HCT116 (cell line): Measurements from ENCODE around the gene PMEPA1. TPM values are rescaled to one million over a fixed set of nuclear protein-coding genes. Genes with fewer than 3 reads are reported as not detected.

ENCODE experiments used
- ATAC-seq: fragments of 200-7000 bp; cut with Tn5 transposase; 2 replicates; pipeline ENCODE4 v1.9.1; 2020; ENCODE audit warnings: mild to moderate bottlenecking, moderate library complexity
- BruUV-seq: library from RNA; stranded (reverse); fragments of 400-500 nt; replicated peaks from 2 replicates; lab custom pipeline; 2021; lab: Mats Ljungman, UMichigan
- CTCF ChIA-PET: fragments of 300-600 bp; sonication (Branson Sonifier 250); formaldehyde crosslinking; loops from one replicate; lab custom pipeline; 2021; ENCODE audit warnings: antibody characterized with exemption; lab: Charles Lee
- POLR2A ChIA-PET: fragments of 300-600, 350-600 bp; sonication (Branson Sonifier 250); formaldehyde crosslinking; loops from one replicate; lab custom pipeline; 2021; ENCODE audit warnings: antibody characterized with exemption; lab: Charles Lee
- RAD21 ChIA-PET, 2 experiments: fragments of 300-600 bp; sonication (Branson Sonifier 250); formaldehyde crosslinking; loops; one replicate each; lab custom pipeline; 2023; ENCODE audit warnings: low total read pairs in 2 of 2; ENCODE audit not compliant: uncharacterized antibody in 2 of 2, unreplicated experiment in 2 of 2, low non-redundant PET in 1 of 2; lab: Charles Lee
- DNase-seq: peaks from one replicate; pipeline ENCODE4 v3.0.0-alpha.2; 2010; ENCODE audit warnings: low read depth, low spot score
- H2AFZ ChIP-seq: fragments of 200-600 bp; shearing (Covaris generic), sonication (generic); 2 replicates; pipeline ENCODE4 v1.6.1; 2017; ENCODE audit warnings: low read depth, mixed run types, mixed read lengths, antibody characterized with exemption, low read length; ENCODE audit not compliant: poor library complexity, severe bottlenecking
- H3K27ac ChIP-seq: 2 replicates; pipeline ENCODE4 v1.5.1; 2012; ENCODE audit warnings: low read depth, low read length
- H3K27me3 ChIP-seq: fragments of 200-600 bp; sonication (generic); 2 replicates; pipeline ENCODE4 v1.6.1; 2016; ENCODE audit warnings: mixed run types, low read length, mixed read lengths; ENCODE audit not compliant: insufficient read depth
- H3K36me3 ChIP-seq, 2 experiments: fragments of 200-500 bp in 1 of 2; fragments of 200-600 bp in 1 of 2; sonication (Bioruptor generic) in 1 of 2; sonication (generic) in 1 of 2; 2 replicates each; pipeline versions ENCODE4 v1.5.1 to v1.6.1; 2014 to 2016; ENCODE audit warnings: low read length in 2 of 2, inconsistent platforms in 1 of 2, mixed read lengths in 1 of 2, mixed run types in 1 of 2; ENCODE audit not compliant: insufficient read depth in 2 of 2, control insufficient read depth in 1 of 2
- H3K4me1 ChIP-seq, 2 experiments: fragments of 200-600 bp in 1 of 2; sonication (generic) in 1 of 2; 2 replicates each; pipeline versions ENCODE4 v1.5.1 to v1.6.1; 2012 to 2017; ENCODE audit warnings: low read length in 2 of 2, inconsistent platforms in 1 of 2, mild to moderate bottlenecking in 1 of 2, mixed read lengths in 1 of 2, mixed run types in 1 of 2, moderate library complexity in 1 of 2; ENCODE audit not compliant: insufficient read depth in 2 of 2, control insufficient read depth in 1 of 2
- H3K4me2 ChIP-seq: fragments of 200-600 bp; sonication (generic); 2 replicates; pipeline ENCODE4 v1.6.1; 2017; ENCODE audit warnings: mixed run types, low read length, mixed read lengths
- H3K4me3 ChIP-seq, 2 experiments: fragments of 200-600 bp in 1 of 2; sonication (generic) in 1 of 2; replicated peaks in 1 of 2; 2 replicates each; pipeline ENCODE4 v1.5.1; 2011 to 2016; ENCODE audit warnings: low read length in 2 of 2, control low read depth in 1 of 2, low read depth in 1 of 2, mild to moderate bottlenecking in 1 of 2, mixed read lengths in 1 of 2, mixed run types in 1 of 2
- H3K79me2 ChIP-seq: fragments of 200-600 bp; sonication (generic); 2 replicates; pipeline ENCODE4 v1.6.1; 2017; ENCODE audit warnings: mild to moderate bottlenecking, mixed run types, low read length, moderate library complexity, mixed read lengths; ENCODE audit not compliant: insufficient read depth
- H3K9ac ChIP-seq: fragments of 200-600 bp; sonication (generic); 2 replicates; pipeline ENCODE4 v1.6.1; 2016; ENCODE audit warnings: low read length, mixed read lengths
- H3K9me2 ChIP-seq: fragments of 200-600 bp; sonication (generic), shearing (Covaris generic); 2 replicates; pipeline ENCODE4 v1.6.1; 2017; ENCODE audit warnings: mixed run types, mild to moderate bottlenecking, moderate library complexity; ENCODE audit not compliant: insufficient read depth
- H3K9me3 ChIP-seq, 2 experiments: fragments of 200-500 bp in 1 of 2; fragments of 200-600 bp in 1 of 2; sonication (Bioruptor generic) in 1 of 2; sonication (generic) in 1 of 2; 2 replicates each; pipeline ENCODE4 v1.6.1; 2014 to 2017; ENCODE audit warnings: low read length in 2 of 2, mixed read lengths in 2 of 2, inconsistent platforms in 1 of 2, low read depth in 1 of 2, mild to moderate bottlenecking in 1 of 2, mixed run types in 1 of 2, moderate library complexity in 1 of 2; ENCODE audit not compliant: control insufficient read depth in 1 of 2, insufficient read depth in 1 of 2
- H4K20me1 ChIP-seq: fragments of 200-600 bp; sonication (generic), shearing (Covaris generic); 2 replicates; pipeline ENCODE4 v1.6.1; 2017; ENCODE audit warnings: mixed run types, mild to moderate bottlenecking, moderate library complexity; ENCODE audit not compliant: insufficient read depth
- CBX3 ChIP-seq: IDR thresholded peaks from 2 replicates; pipeline ENCODE4 v1.6.1; 2012; ENCODE audit warnings: low read depth
- EGR1 ChIP-seq: IDR thresholded peaks from 2 replicates; pipeline ENCODE4 v1.6.1; 2012; ENCODE audit warnings: low read depth
- ELF1 ChIP-seq: IDR thresholded peaks from 2 replicates; pipeline ENCODE4 v1.6.1; 2012; ENCODE audit warnings: low read depth, borderline replicate concordance
- FOSL1 ChIP-seq: IDR thresholded peaks from 2 replicates; pipeline ENCODE4 v1.6.1; 2012; ENCODE audit warnings: low read depth
- JUND ChIP-seq: IDR thresholded peaks from 2 replicates; pipeline ENCODE4 v1.6.1; 2012
- MAX ChIP-seq: IDR thresholded peaks from 2 replicates; pipeline ENCODE4 v1.6.1; 2012
- POLR2A ChIP-seq: IDR thresholded peaks from 2 replicates; pipeline ENCODE4 v1.7.0; 2011; ENCODE audit warnings: borderline replicate concordance; ENCODE audit not compliant: insufficient read depth, insufficient read length; ENCODE audit errors: extremely low read depth
- POLR2AphosphoS5 ChIP-seq: IDR thresholded peaks from 2 replicates; pipeline ENCODE4 v1.6.1; 2011; ENCODE audit warnings: mild to moderate bottlenecking, low read depth, low read length, moderate library complexity
- REST ChIP-seq: IDR thresholded peaks from 2 replicates; pipeline ENCODE4 v1.6.1; 2012; ENCODE audit warnings: low read depth
- SP1 ChIP-seq: IDR thresholded peaks from 2 replicates; pipeline ENCODE4 v1.6.1; 2012; ENCODE audit warnings: low read depth
- TCF7L2 ChIP-seq: IDR thresholded peaks from 2 replicates; pipeline ENCODE4 v1.7.0; 2011; ENCODE audit warnings: borderline replicate concordance, inconsistent platforms; ENCODE audit not compliant: insufficient read depth, insufficient read length; ENCODE audit errors: extremely low read depth
- YY1 ChIP-seq: IDR thresholded peaks from 2 replicates; pipeline ENCODE4 v1.6.1; 2011; ENCODE audit warnings: low read length, low read depth, moderate library complexity, mild to moderate bottlenecking; ENCODE audit not compliant: insufficient replicate concordance; ENCODE audit errors: extremely low read depth
- ZBTB33 ChIP-seq: IDR thresholded peaks from 2 replicates; pipeline ENCODE4 v1.6.1; 2011; ENCODE audit warnings: mild to moderate bottlenecking, low read length, moderate library complexity; ENCODE audit not compliant: insufficient replicate concordance; ENCODE audit errors: extremely low read depth
- ZFX ChIP-seq: fragments of 450-650 bp; IDR thresholded peaks from 2 replicates; pipeline ENCODE4 v1.6.1; 2017
- ZNF274 ChIP-seq: fragments of 200-500 bp; sonication (Bioruptor generic); IDR thresholded peaks from 2 replicates; pipeline ENCODE4 v1.6.1; 2014; ENCODE audit warnings: mild to moderate bottlenecking, low read depth, low read length, inconsistent platforms
- intact Hi-C: fragments of 100-400 bp; cut with micrococcal nuclease; formaldehyde crosslinking; loops from 2 replicates; pipeline ENCODE4 v1.10.0; 2022
- total RNA-seq: library from RNA; stranded (reverse); gene quantifications from one replicate; pipeline ENCODE4 v1.2.1, GENCODE V29; 2021; ENCODE audit not compliant: unreplicated experiment

PMEPA1 gene
- total RNA-seq, 1 experiment from 2014 or later, result 0.64 TPM

DNA sequence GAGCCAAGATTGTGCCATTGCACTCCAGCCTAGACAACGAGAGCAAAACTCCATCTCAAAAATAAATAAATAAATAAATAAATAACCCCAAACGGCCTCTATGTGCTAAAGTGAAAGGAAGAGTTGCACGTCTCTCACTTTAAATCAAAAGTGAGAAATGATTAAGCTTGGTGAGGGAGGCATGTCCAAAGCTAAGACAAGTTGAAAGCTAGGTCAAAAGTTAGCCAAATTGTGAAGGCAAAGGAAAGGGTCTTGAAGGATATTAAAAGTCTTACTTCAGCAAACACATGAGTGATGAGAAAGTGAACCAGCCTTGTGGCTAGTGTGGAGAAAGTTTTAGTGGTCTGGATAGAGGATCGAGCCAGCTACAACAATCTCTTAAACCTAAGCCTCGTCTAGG lies 103.9 kb downstream of the PMEPA1 start:
- Histone ChIP-seq H2AFZ (no peak overlapping the region), H3K36me3 (no peaks in the 10 kb centered on the region), H3K4me3 (no peak overlapping the region), H3K79me2 (no peaks in the 10 kb centered on the region), H3K9ac (no peak overlapping the region), H3K4me2 (no peak overlapping the region), H3K27me3 (peaks cover 7% of the 10 kb centered on the region; the same call in 1 of the 2 replicates), H3K27ac (no peak overlapping the region), H3K9me2 (no peaks in the 10 kb centered on the region), H3K4me1 (no peaks in the 10 kb centered on the region), H4K20me1 (no peaks in the 10 kb centered on the region), H3K9me3 (no peaks in the 10 kb centered on the region)
- POLR2A ChIA-PET, result no interaction called here
- DNase-seq (no peak), ATAC-seq (no peak)
- BruUV-seq, result no TSS peak
- CTCF ChIA-PET, result interaction anchor here (1.3 kb wide), 1 partner anchor 574 kb away, joined by 3 read pairs; no protein-coding TSS in a partner anchor
- TF ChIP-seq MAX, result no peak
- no peak for TF ChIP-seq ZFX
- no peak for TF ChIP-seq YY1
- TF ChIP-seq FOSL1, result no peak
- RAD21 ChIA-PET, result no interaction called here
- intact Hi-C loops, result no loop called here

GRCh38 chr20:57605045-57605444 lies 104.8 kb downstream of the PMEPA1 start:
- POLR2A ChIA-PET, result no interaction called here
- Histone ChIP-seq H3K9me2 (no peaks in the 10 kb centered on the region), H3K27me3 (peaks cover 7% of the 10 kb centered on the region; the same call in 1 of the 2 replicates), H3K4me3 (no peak overlapping the region), H3K27ac (no peak overlapping the region), H3K9me3 (no peaks in the 10 kb centered on the region), H2AFZ (no peak overlapping the region), H4K20me1 (no peaks in the 10 kb centered on the region), H3K9ac (no peak overlapping the region), H3K36me3 (no peaks in the 10 kb centered on the region), H3K4me2 (no peak overlapping the region), H3K79me2 (no peaks in the 10 kb centered on the region), H3K4me1 (no peaks in the 10 kb centered on the region)
- intact Hi-C loops, result no loop called here
- CTCF ChIA-PET, result no interaction called here
- ATAC-seq (no peak), DNase-seq (no peak)
- RAD21 ChIA-PET, result no interaction called here
- BruUV-seq, result no TSS peak
- TF ChIP-seq POLR2A, result no peak
- no peak for TF ChIP-seq REST
- TF ChIP-seq CBX3, result no peak
- no peak for TF ChIP-seq ZNF274
- no peak for TF ChIP-seq JUND
- no peak for TF ChIP-seq ZBTB33
- no peak for TF ChIP-seq ZFX
- no peak for TF ChIP-seq ELF1
- TF ChIP-seq TCF7L2, result no peak
- TF ChIP-seq SP1, result no peak
- TF ChIP-seq POLR2AphosphoS5, result no peak
- TF ChIP-seq EGR1, result no peak
- no peak for TF ChIP-seq FOSL1
